HCT116 (cell line): ENCODE data around the gene SMIM41. TPM values are rescaled to one million over a fixed set of nuclear protein-coding genes. Genes with fewer than 3 reads are reported as not detected.

Experiments
- ATAC-seq: fragments of 200-7000 bp; cut with Tn5 transposase; 2 replicates; pipeline ENCODE4 v1.9.1; 2020; ENCODE audit warnings: mild to moderate bottlenecking, moderate library complexity
- BruUV-seq: library from RNA; stranded (reverse); fragments of 400-500 nt; replicated peaks from 2 replicates; lab custom pipeline; 2021; lab: Mats Ljungman, UMichigan
- CTCF ChIA-PET: fragments of 300-600 bp; sonication (Branson Sonifier 250); formaldehyde crosslinking; loops from one replicate; lab custom pipeline; 2021; ENCODE audit warnings: antibody characterized with exemption; lab: Charles Lee
- POLR2A ChIA-PET: fragments of 300-600, 350-600 bp; sonication (Branson Sonifier 250); formaldehyde crosslinking; loops from one replicate; lab custom pipeline; 2021; ENCODE audit warnings: antibody characterized with exemption; lab: Charles Lee
- RAD21 ChIA-PET, 2 experiments: fragments of 300-600 bp; sonication (Branson Sonifier 250); formaldehyde crosslinking; loops; one replicate each; lab custom pipeline; 2023; ENCODE audit warnings: low total read pairs in 2 of 2; ENCODE audit not compliant: uncharacterized antibody in 2 of 2, unreplicated experiment in 2 of 2, low non-redundant PET in 1 of 2; lab: Charles Lee
- DNase-seq: peaks from one replicate; pipeline ENCODE4 v3.0.0-alpha.2; 2010; ENCODE audit warnings: low read depth, low spot score
- H2AFZ ChIP-seq: fragments of 200-600 bp; shearing (Covaris generic), sonication (generic); 2 replicates; pipeline ENCODE4 v1.6.1; 2017; ENCODE audit warnings: low read depth, mixed run types, mixed read lengths, antibody characterized with exemption, low read length; ENCODE audit not compliant: poor library complexity, severe bottlenecking
- H3K27ac ChIP-seq: 2 replicates; pipeline ENCODE4 v1.5.1; 2012; ENCODE audit warnings: low read depth, low read length
- H3K27me3 ChIP-seq: fragments of 200-600 bp; sonication (generic); 2 replicates; pipeline ENCODE4 v1.6.1; 2016; ENCODE audit warnings: mixed run types, low read length, mixed read lengths; ENCODE audit not compliant: insufficient read depth
- H3K36me3 ChIP-seq, 2 experiments: fragments of 200-500 bp in 1 of 2; fragments of 200-600 bp in 1 of 2; sonication (Bioruptor generic) in 1 of 2; sonication (generic) in 1 of 2; 2 replicates each; pipeline versions ENCODE4 v1.5.1 to v1.6.1; 2014 to 2016; ENCODE audit warnings: low read length in 2 of 2, inconsistent platforms in 1 of 2, mixed read lengths in 1 of 2, mixed run types in 1 of 2; ENCODE audit not compliant: insufficient read depth in 2 of 2, control insufficient read depth in 1 of 2
- H3K4me1 ChIP-seq, 2 experiments: fragments of 200-600 bp in 1 of 2; sonication (generic) in 1 of 2; 2 replicates each; pipeline versions ENCODE4 v1.5.1 to v1.6.1; 2012 to 2017; ENCODE audit warnings: low read length in 2 of 2, inconsistent platforms in 1 of 2, mild to moderate bottlenecking in 1 of 2, mixed read lengths in 1 of 2, mixed run types in 1 of 2, moderate library complexity in 1 of 2; ENCODE audit not compliant: insufficient read depth in 2 of 2, control insufficient read depth in 1 of 2
- H3K4me2 ChIP-seq: fragments of 200-600 bp; sonication (generic); 2 replicates; pipeline ENCODE4 v1.6.1; 2017; ENCODE audit warnings: mixed run types, low read length, mixed read lengths
- H3K4me3 ChIP-seq, 2 experiments: fragments of 200-600 bp in 1 of 2; sonication (generic) in 1 of 2; replicated peaks in 1 of 2; 2 replicates each; pipeline ENCODE4 v1.5.1; 2011 to 2016; ENCODE audit warnings: low read length in 2 of 2, control low read depth in 1 of 2, low read depth in 1 of 2, mild to moderate bottlenecking in 1 of 2, mixed read lengths in 1 of 2, mixed run types in 1 of 2
- H3K79me2 ChIP-seq: fragments of 200-600 bp; sonication (generic); 2 replicates; pipeline ENCODE4 v1.6.1; 2017; ENCODE audit warnings: mild to moderate bottlenecking, mixed run types, low read length, moderate library complexity, mixed read lengths; ENCODE audit not compliant: insufficient read depth
- H3K9ac ChIP-seq: fragments of 200-600 bp; sonication (generic); 2 replicates; pipeline ENCODE4 v1.6.1; 2016; ENCODE audit warnings: low read length, mixed read lengths
- H3K9me2 ChIP-seq: fragments of 200-600 bp; sonication (generic), shearing (Covaris generic); 2 replicates; pipeline ENCODE4 v1.6.1; 2017; ENCODE audit warnings: mixed run types, mild to moderate bottlenecking, moderate library complexity; ENCODE audit not compliant: insufficient read depth
- H3K9me3 ChIP-seq, 2 experiments: fragments of 200-500 bp in 1 of 2; fragments of 200-600 bp in 1 of 2; sonication (Bioruptor generic) in 1 of 2; sonication (generic) in 1 of 2; 2 replicates each; pipeline ENCODE4 v1.6.1; 2014 to 2017; ENCODE audit warnings: low read length in 2 of 2, mixed read lengths in 2 of 2, inconsistent platforms in 1 of 2, low read depth in 1 of 2, mild to moderate bottlenecking in 1 of 2, mixed run types in 1 of 2, moderate library complexity in 1 of 2; ENCODE audit not compliant: control insufficient read depth in 1 of 2, insufficient read depth in 1 of 2
- H4K20me1 ChIP-seq: fragments of 200-600 bp; sonication (generic), shearing (Covaris generic); 2 replicates; pipeline ENCODE4 v1.6.1; 2017; ENCODE audit warnings: mixed run types, mild to moderate bottlenecking, moderate library complexity; ENCODE audit not compliant: insufficient read depth
- CBX3 ChIP-seq: IDR thresholded peaks from 2 replicates; pipeline ENCODE4 v1.6.1; 2012; ENCODE audit warnings: low read depth
- CEBPB ChIP-seq: IDR thresholded peaks from 2 replicates; pipeline ENCODE4 v1.6.1; 2012; ENCODE audit warnings: low read depth
- EZH2 ChIP-seq: fragments of 200-600 bp; sonication (generic); IDR thresholded peaks from 2 replicates; pipeline ENCODE4 v1.6.1; 2017; ENCODE audit warnings: antibody characterized with exemption, mixed run types
- POLR2A ChIP-seq: IDR thresholded peaks from 2 replicates; pipeline ENCODE4 v1.7.0; 2011; ENCODE audit warnings: borderline replicate concordance; ENCODE audit not compliant: insufficient read depth, insufficient read length; ENCODE audit errors: extremely low read depth
- POLR2AphosphoS5 ChIP-seq: IDR thresholded peaks from 2 replicates; pipeline ENCODE4 v1.6.1; 2011; ENCODE audit warnings: mild to moderate bottlenecking, low read depth, low read length, moderate library complexity
- RAD21 ChIP-seq: IDR thresholded peaks from 2 replicates; pipeline ENCODE4 v1.6.1; 2012; ENCODE audit warnings: low read depth, mild to moderate bottlenecking
- TCF7L2 ChIP-seq: IDR thresholded peaks from 2 replicates; pipeline ENCODE4 v1.7.0; 2011; ENCODE audit warnings: borderline replicate concordance, inconsistent platforms; ENCODE audit not compliant: insufficient read depth, insufficient read length; ENCODE audit errors: extremely low read depth
- YY1 ChIP-seq: IDR thresholded peaks from 2 replicates; pipeline ENCODE4 v1.6.1; 2011; ENCODE audit warnings: low read length, low read depth, moderate library complexity, mild to moderate bottlenecking; ENCODE audit not compliant: insufficient replicate concordance; ENCODE audit errors: extremely low read depth
- ZFX ChIP-seq: fragments of 450-650 bp; IDR thresholded peaks from 2 replicates; pipeline ENCODE4 v1.6.1; 2017
- intact Hi-C: fragments of 100-400 bp; cut with micrococcal nuclease; formaldehyde crosslinking; loops from 2 replicates; pipeline ENCODE4 v1.10.0; 2022
- total RNA-seq: library from RNA; stranded (reverse); gene quantifications from one replicate; pipeline ENCODE4 v1.2.1, GENCODE V29; 2021; ENCODE audit not compliant: unreplicated experiment
- TF ChIP-seq, protein P1 (sequence below): IDR thresholded peaks from 2 replicates; pipeline ENCODE4 v1.6.1; 2012; ENCODE audit warnings: low read depth
- TF ChIP-seq, protein P2 (sequence below): IDR thresholded peaks from 2 replicates; pipeline ENCODE4 v1.6.1; 2011; ENCODE audit warnings: mild to moderate bottlenecking, low read length, moderate library complexity; ENCODE audit not compliant: insufficient replicate concordance; ENCODE audit errors: extremely low read depth

SMIM41 gene
- total RNA-seq, 1 experiment from 2014 or later, result not detected

DNA sequence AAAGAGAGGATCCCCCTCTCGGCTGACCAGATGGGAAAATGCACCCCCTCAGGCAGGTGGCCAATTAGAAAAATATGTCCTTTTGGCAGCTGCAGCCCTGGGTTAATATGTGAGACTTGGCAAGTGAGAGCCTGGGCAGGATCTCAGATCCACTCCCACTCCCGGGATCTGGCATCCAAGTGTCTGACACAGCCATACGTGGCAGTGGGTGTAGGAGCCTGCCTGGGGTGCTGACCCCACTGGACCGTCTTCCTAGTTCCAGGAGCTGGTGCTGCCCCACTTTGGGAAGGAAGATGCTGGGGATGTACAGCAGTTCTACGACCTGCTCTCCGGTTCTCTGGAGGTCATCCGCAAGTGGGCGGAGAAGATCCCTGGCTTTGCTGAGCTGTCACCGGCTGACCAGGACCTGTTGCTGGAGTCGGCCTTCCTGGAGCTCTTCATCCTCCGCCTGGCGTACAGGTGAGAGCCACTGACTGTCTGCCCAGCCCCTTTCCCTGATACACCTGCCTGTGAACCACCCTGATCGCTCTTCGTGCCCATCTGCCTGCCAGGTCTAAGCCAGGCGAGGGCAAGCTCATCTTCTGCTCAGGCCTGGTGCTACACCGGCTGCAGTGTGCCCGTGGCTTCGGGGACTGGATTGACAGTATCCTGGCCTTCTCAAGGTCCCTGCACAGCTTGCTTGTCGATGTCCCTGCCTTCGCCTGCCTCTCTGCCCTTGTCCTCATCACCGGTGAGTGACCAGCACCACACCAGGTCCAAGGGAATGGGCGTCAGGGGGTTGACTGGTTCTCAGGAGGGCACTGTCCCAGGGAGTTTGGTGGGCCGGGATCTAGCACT is 22.5 kb upstream of the SMIM41 start:
- Histone ChIP-seq H3K9me2 (no peaks in the 10 kb centered on the region), H3K4me1 (peaks cover 6 to 11% of the 10 kb centered on the region in 2 experiments; a peak in 3 of 4 replicates), H3K9me3 (no peaks in the 10 kb centered on the region), H3K4me3 (no peak overlapping the region), H3K36me3 (peaks cover 3 to 8% of the 10 kb centered on the region in 2 experiments; a peak in 2 of 4 replicates), H3K79me2 (peaks cover 24% of the 10 kb centered on the region; the same call in 1 of the 2 replicates), H2AFZ (no peak overlapping the region), H3K4me2 (no peak overlapping the region), H4K20me1 (no peaks in the 10 kb centered on the region), H3K9ac (no peak overlapping the region), H3K27me3 (no peaks in the 10 kb centered on the region), H3K27ac (no peak overlapping the region)
- ChIA-PET POLR2A (no interaction called here), CTCF (no interaction called here), RAD21 (no interaction called here)
- BruUV-seq, result no TSS peak
- intact Hi-C loops, result no loop called here
- DNase-seq, result no peak
- ATAC-seq, result no peak
- TF ChIP-seq EZH2 (no peak), TCF7L2 (no peak), YY1 (no peak), RAD21 (no peak), CBX3 (no peak), CEBPB (no peak), ZFX (no peak), POLR2A (no peak), POLR2AphosphoS5 (no peak)
- TF ChIP-seq, protein P1, sequence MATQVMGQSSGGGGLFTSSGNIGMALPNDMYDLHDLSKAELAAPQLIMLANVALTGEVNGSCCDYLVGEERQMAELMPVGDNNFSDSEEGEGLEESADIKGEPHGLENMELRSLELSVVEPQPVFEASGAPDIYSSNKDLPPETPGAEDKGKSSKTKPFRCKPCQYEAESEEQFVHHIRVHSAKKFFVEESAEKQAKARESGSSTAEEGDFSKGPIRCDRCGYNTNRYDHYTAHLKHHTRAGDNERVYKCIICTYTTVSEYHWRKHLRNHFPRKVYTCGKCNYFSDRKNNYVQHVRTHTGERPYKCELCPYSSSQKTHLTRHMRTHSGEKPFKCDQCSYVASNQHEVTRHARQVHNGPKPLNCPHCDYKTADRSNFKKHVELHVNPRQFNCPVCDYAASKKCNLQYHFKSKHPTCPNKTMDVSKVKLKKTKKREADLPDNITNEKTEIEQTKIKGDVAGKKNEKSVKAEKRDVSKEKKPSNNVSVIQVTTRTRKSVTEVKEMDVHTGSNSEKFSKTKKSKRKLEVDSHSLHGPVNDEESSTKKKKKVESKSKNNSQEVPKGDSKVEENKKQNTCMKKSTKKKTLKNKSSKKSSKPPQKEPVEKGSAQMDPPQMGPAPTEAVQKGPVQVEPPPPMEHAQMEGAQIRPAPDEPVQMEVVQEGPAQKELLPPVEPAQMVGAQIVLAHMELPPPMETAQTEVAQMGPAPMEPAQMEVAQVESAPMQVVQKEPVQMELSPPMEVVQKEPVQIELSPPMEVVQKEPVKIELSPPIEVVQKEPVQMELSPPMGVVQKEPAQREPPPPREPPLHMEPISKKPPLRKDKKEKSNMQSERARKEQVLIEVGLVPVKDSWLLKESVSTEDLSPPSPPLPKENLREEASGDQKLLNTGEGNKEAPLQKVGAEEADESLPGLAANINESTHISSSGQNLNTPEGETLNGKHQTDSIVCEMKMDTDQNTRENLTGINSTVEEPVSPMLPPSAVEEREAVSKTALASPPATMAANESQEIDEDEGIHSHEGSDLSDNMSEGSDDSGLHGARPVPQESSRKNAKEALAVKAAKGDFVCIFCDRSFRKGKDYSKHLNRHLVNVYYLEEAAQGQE, result no peak
- TF ChIP-seq, protein P2, sequence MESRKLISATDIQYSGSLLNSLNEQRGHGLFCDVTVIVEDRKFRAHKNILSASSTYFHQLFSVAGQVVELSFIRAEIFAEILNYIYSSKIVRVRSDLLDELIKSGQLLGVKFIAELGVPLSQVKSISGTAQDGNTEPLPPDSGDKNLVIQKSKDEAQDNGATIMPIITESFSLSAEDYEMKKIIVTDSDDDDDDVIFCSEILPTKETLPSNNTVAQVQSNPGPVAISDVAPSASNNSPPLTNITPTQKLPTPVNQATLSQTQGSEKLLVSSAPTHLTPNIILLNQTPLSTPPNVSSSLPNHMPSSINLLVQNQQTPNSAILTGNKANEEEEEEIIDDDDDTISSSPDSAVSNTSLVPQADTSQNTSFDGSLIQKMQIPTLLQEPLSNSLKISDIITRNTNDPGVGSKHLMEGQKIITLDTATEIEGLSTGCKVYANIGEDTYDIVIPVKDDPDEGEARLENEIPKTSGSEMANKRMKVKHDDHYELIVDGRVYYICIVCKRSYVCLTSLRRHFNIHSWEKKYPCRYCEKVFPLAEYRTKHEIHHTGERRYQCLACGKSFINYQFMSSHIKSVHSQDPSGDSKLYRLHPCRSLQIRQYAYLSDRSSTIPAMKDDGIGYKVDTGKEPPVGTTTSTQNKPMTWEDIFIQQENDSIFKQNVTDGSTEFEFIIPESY, result no peak
